ENCODE data around the gene SPI1. TPM values are rescaled to one million over a fixed set of nuclear protein-coding genes. Genes with fewer than 3 reads are reported as not detected.

The SPI1 gene
- total RNA-seq, 1 donor from 2014 or later = 0.78 TPM

DNA sequence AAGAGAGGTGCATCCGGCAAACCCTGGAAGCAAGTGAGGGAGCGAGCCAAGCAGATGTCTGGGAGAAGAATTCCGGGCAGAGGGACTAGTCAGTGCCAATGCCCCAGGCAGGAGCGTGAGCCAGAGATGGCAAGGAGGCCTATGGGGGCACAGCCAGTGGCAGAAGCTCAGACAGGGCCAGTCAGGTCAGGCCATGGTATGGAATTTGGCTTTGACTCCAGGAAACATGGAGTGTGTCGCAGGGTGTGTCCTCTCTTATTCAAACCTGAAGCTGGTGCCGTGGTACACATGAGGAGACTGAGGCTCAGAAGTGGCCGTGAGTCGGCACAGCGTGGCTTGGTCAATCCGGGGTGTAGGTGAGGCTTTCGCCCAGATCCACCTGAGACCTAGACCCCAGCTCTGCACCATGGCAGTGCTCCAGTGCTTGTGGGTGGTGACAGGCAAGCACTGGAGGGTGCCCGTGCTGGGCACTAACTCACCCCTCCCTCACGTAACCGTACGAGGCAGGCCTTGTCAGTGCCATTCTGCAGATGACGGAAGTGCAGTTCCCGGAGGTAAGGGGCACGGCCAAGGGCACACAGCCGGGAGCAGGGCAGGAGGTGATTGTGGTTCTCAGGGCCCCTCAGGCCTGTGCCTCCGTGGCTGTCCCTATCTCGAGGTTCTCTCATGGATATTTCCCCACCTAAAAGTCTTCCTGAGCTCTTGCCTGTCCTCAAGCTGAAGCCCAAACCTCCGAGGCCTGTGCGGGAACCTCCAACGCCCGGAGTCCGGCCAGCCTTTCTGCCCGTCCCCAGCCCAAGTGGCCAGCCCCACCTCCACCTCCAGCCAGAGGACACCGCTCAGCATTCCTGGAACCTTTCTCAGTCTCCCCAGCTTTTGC, 10.6 kb upstream of the SPI1 start:
- no peak for DNase-seq

DNA sequence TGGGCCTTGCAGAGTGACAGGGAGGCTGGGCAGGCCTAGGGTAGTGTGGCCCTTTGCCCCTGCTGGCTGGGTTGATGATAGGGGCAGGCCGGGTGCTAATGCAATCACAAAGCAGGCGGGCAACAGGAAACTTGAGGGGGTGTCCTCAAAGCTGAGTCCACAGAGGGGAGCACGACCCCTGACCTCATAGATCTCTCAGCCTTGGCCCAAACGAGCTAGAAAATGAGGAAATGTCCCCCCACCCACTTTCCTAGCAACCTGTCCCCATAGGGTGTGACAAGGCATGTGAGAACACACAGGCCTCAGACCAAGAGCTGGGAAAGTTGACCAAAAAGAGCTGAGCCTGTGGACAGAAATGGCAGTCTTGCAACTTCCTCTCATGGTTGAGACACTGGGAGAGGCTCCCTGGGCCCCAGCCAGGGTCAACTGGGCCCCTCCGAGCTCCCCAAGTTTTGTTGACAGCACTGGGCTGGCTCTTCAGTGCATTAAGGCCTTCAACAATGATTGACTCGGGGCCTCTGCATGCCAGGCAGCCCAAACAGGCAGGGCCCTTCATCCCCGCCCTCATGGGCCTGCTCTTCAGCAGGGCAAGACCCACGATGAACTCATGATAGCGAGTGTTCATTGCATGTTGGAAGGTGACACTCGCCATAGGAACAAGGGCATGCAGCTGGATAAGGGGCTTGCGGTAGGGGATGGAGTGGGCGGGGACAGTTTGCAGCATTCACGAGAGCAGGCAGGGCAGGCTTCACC, 9.8 kb upstream of the SPI1 start:
- DNase-seq = no peak

- no peak for DNase-seq
Observed at GRCh38 chr11:47384498-47384897, 6.2 kb upstream of the SPI1 start.

GRCh38 chr11:47383071-47383470, 4.7 kb upstream of the SPI1 start:
- DNase-seq = no peak

DNA sequence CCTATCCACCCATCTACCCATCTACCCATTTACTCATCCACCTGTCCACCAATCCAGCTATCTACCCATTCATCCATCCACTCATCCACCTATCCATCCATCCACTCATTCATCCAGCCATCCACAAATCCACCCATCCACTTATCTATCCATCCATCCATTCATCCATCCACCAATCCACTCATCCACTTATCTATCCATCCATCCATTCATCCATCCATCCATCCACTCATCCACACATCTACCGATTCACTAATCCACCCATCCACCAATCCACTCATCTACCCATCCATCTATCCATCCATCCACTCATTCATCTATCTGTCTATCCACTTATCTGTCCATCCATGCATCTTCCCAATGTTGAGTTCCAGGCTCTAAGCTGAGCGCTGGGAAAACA, 1.7 kb upstream of the SPI1 start:
- no peak for DNase-seq

DNA sequence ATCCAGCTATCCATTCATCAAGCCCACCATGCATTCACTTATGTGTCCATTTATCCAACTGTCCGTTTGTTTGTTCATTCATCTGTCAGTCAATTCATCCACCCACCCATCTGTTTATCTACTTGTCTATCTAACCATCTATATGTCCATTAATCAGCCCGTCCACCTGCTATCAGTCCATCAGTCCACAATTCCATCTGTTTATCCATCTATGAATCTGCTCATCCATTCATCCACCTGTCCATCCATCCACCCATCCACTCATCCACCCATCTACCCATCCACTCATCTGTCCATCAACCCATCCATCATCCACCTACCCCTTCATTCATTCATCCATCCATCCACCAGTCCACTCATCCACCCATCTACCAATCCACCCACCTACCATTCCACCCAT, 970 bp upstream of the SPI1 start:
- DNase-seq = no peak

GRCh38 chr11:47378836-47379170, 456 bp upstream of the SPI1 start:
- no peak for DNase-seq

GRCh38 chr11:47377571-47378009, 757 bp downstream of the SPI1 start:
- DNase-seq = no peak

- DNase-seq = no peak
Observed at GRCh38 chr11:47376525-47377371, 1.6 kb downstream of the SPI1 start.

DNA sequence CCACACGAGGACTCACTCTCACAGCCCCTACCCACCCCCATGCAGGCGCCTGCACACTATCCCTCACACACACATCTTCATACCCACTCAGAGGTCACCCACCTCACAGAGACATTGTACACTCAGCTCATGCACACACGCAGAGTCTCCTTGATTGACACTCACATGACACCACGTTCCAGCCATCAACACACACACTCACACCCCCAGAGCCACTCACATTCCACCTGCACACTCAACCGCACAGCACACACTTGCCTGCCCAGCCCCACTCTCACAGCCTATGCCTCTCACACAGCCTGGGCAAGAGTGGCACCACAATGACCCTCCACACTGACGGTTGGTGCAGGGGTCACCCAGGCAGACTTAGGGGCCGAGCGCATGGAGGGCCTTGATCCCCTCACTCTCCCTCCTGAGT, 2.2 kb downstream of the SPI1 start:
- no peak for DNase-seq

DNA sequence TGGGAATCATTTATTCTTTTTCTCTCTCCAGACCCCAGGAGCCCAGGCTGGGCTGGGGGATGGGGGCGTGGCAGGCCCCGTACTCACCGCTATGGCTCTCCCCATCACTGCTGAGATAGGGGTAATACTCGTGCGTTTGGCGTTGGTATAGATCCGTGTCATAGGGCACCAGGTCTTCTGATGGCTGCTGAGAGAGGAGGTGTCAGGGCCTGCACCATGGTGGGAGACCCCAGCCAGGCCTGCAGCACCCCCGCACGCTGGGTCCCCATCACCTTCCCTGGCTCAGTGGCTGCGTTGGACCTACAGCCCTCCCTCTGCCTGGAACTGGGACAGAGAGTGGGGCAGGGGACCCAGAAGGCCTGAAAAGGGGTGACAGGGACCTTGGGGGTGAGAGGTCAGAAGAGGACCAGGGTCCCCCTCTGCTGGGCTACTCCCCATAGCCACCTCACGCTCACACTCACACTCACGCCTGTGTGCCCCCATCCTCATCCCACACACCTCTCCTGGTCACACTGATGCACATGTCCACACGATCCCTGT, 2.7 kb downstream of the SPI1 start:
- DNase-seq = no peak

- no peak for DNase-seq
Observed at GRCh38 chr11:47375020-47375419, 3.3 kb downstream of the SPI1 start.

GRCh38 chr11:47374720-47375019, 3.7 kb downstream of the SPI1 start:
- DNase-seq = no peak

GRCh38 chr11:47373876-47374719, 4.2 kb downstream of the SPI1 start:
- DNase-seq = no peak

DNA sequence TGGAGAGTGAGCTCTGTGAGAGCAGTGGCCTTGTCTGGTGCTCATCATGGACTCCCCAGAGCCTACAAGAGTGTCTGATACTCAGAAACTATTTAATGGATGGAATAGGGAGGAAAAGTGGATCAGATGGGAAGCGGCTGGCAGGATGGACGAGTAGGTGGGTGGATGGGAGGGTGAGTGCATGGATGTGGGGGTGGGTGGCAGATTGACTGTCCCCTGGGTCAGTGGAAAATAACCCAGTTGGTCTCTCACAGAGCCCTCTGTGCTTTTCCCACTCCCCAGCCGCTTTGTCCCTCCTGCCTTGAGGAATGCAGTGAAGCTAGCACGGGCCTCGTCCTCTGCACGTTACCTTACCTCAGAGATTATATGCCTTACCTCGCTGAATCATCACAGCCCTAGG, 5.9 kb downstream of the SPI1 start:
- no peak for DNase-seq

DNA sequence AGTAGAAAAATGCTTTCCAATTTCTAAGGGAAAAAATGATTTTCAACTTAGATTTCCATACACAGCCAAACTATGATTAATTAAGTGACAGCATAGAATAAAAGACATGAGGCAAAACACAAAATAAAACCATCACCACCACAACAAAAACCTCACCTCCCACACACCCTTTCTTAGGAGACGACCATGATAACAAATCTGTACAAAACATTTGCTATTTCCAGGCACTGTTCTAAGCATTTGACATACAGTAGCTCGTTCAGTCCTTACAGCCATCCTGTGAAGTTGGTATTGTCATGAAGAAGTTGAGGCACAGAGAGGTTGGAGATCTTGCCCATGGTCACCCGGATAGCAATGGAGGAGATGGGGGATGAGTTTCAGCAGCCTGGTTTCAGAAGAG, 8.7 kb downstream of the SPI1 start:
- no peak for DNase-seq

DNA sequence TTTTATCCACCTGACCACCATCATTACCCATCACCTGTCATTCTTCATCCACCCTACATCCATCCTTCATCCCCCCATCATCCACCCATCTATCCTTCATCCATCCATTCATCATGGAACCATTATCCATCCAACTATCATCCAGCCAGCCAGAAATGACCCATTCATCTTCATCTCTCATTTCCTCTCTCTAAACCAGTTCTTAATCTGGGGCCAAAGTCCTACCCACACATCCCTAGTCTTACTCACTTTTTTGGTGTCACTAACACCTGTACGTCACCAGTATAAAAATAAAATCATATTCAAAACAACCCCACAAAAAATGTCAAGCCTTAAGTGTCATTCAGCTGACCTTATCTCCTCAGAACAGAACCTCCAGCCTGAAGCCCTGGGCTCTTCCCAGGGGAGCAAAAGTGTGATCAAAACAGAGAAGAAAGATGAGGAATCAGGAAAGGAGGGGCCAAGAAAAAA, 12.3 kb downstream of the SPI1 start:
- DNase-seq = no peak

DNA sequence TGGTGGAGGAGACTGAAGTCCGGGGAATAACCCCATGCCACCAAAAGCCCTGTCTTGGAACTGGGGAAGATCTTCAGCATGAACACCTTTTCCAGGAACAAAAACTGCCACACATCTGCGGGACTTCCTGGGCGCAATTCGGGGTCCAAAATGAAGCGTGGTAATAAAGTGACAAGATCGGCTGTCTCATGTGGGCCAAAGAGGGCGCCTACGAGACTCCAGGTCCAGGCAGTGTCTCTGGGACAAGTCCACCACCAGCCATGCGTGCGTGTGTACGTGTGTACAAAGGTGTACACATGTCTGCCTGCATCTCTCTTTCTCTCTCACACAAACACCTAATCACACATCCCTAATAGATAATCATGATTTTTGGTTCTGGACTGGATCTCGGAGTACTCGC, 16.9 kb downstream of the SPI1 start:
- no peak for DNase-seq

DNA sequence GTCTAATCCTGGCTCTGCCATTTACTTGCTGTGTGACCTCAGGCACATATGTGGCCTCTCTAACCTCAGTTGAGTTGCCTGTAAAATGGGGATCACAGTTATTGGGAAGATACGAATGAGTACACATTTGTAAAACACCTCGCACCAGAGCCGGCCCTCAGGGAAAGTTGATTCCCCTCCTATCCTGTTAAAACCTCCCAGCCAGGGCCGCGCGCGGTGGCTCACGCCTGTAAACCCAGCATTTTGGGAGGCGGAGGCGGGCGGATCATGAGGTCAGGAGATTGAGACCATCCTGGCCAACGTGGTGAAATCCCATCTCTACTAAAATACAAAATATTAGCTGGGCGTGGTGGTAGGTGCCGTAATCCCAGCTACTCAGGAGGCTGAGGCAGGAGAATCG, 18.0 kb downstream of the SPI1 start:
- DNase-seq = no peak

DNA sequence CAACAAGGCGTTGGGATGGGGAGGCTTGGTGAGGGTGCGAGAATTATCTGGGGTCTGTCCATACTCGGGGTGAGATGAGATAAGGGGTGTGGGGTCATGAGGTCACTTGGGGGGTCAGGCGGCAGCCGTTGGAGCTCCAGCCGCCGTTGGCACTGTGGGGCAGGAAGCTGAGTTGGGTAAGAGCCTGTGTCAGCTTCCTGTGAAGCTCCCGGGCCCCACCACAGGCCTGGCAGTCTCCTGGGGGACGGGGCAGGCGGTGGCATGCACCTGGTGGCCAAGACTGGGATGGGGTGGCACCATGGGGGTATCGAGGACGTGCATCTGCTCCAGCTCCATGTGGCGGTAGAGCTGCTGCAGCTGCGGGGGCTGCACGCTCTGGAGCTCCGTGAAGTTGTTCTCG, 18.8 kb downstream of the SPI1 start:
- no peak for DNase-seq

GRCh38 chr11:47359162-47359561, 19.2 kb downstream of the SPI1 start:
- DNase-seq = no peak

DNA sequence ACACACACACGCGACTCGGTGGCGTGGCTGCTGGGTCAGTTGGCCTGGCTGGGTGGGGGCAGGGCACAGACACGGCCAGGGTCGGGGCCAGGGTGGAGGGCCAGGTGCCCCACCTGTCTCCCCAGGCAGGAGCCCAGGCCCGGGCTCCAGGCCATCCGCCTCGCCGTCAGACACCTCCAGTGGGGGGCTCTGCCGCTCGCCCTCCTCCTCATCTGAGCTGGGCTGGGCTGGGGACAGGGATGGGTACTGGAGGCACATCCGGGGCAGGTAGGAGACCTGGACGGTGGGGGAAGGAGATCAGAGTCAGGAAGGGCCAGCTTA, 19.7 kb downstream of the SPI1 start:
- no peak for DNase-seq
